Midbrain (tissue), 1 donor: ENCODE measurements around the gene ADM5.

ENCODE experiments used
- DNase-seq: peaks from one replicate; lab custom pipeline; 2025; lab: John Stamatoyannopoulos, UW

Gene ADM5

DNA sequence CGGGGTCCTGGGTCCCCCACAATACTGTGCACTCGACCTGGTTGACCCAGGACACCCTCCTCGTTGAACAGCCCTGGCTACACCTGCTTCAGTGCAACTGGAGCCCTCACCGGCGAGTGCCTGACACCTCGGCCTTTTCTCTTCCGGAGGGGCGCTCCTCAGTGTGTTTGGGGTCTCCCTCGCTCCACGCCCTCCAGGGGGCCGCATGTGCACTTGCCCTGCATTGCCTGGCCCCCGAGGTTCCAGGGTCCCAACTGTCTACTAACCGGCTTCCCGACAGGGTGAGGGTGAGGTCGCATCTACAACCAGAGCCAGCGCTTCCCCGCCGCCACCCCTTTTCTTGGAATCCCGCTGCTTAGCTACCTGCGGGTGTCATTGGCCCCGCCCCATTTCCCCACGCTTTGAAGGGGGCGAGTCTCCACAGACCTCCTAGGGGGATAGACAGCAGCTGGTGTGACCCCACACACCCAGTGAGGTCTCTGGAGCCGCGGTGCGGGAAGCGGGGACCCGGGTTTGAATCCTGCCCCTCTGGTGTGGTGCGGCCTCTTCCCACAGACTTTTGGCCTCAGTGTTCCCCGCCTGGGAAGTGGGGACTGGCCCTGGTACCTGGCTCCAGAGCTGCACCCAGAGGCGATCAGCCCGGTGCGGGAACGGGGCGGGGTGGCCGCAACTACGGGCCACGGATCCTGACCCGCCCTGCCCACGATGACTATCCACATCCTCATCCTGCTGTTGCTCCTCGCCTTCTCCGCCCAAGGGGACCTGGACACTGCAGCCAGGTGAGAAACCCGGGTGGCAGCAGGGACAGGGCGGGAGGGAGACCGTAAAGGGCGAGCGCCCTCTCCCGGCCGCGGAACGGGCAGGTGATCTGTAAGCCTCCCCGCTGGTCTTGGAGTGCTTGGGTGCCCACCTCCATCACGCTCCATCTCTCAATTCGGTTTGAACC is at the start of gene ADM5:
Gene ADM5, plus strand, starts transcription at position 462 of the 946 bp plus-strand sequence. Its CDS starts 244 bp downstream, at position 706.
- no peak for DNase-seq

- DNase-seq, result peak; percentile 98
Observed at GRCh38 chr19:49640113-49640898, 49.1 kb upstream of the ADM5 start, which contains the start of gene RRAS. Gene RRAS, minus strand, starts transcription at chr19:49640143. Its CDS starts 45 bp downstream, at chr19:49640098.

- DNase-seq, result peak; percentile 99
Observed at GRCh38 chr19:49641688-49642491, 47.5 kb upstream of the ADM5 start, which contains the start of gene SCAF1. Gene SCAF1, plus strand, starts transcription at chr19:49642209. Its CDS starts 2,818 bp downstream, at chr19:49645027.

DNA sequence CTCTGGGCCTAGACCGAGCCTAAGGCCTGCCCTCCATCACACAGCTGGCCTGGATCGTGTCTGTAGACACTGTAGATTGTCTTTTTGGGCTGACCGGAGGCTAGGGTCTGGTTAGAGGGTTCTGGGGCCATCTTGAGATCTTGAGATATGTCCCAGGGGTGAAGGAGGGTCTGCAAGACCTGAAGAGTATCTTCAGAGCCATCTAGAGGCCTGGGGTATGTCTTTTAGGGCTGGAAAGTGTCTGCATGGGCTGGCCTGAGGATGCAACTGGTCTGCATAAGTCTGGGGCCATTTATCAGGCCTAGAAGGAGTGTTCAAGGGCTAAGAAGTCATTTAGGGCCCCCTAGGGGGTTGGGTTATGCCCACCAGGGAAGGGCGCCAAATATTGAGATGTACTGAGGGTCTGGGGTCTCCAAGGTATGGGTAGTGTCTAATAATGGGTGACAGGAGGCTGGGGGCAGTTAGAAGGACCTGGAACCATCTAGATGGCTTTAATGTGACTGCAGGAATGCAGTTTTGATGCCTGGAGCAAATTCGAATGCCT is 46.8 kb upstream of the ADM5 start:
- DNase-seq, result no peak

- no peak for DNase-seq
Observed at GRCh38 chr19:49643466-49643865, 45.9 kb upstream of the ADM5 start.

DNA sequence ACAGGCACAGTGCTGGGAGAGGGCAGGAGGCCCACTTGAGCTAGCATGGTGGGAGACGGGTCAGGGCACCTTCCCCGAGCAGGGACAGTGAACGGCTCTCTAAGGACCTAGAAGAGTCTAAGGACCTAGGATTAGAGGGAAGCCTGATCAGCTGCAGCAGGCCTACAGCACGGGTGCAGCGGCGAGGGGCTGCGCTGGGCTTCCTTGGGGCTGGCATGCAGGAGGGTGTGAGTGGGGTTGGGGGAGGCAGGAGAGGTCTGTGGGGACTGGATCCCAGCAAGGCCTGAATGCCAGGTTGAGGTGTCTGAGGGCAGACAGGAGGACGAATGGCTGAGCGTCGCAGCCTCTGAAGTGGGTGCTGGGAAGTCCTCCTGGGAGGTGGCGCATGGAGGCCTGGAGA is 43.8 kb upstream of the ADM5 start:
- DNase-seq, result no peak

DNA sequence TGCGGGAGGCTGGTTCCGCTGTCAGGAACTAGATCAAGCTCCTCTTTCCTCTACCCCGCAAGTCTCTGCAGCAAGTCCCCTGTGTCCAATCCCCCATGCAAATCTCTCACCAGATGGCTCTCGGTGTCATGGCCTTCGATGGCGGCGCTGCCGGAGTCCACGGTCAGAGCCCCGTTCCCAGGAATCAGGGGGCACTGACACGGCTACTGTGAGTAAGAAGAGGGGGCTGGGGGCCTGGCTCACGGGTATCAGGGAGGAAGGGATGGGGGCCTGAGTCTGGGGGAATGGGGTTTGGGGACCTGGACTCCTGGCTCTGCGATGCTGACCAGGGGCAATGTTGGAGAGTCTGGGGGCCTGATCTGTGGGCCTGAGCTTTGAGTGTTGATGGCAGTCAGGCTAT is 43.4 kb upstream of the ADM5 start:
- DNase-seq, result no peak

DNA sequence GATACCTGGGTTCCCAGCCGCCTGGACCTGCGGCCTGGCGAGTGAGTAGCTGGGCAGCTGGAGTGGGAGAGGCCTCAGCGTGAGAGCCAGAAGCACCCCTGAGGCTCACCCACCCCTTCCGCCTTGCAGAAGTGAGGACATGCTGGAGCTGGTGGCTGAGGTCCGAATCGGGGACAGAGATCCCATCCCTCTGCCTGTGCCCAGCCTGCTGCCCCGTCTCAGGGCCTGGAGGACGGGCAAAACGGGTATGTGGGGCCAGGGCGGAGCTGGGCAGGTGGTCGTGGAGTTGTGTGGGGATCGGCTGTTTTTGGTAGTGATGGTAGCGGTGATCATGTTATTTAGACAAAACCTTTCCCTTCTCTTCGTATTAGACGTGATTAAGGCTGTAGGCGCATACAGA is 42.8 kb upstream of the ADM5 start:
- DNase-seq, result no peak

GRCh38 chr19:49651029-49651819 is 38.2 kb upstream of the ADM5 start:
- DNase-seq, result no peak

GRCh38 chr19:49651820-49652550 is 37.4 kb upstream of the ADM5 start:
- no peak for DNase-seq

DNA sequence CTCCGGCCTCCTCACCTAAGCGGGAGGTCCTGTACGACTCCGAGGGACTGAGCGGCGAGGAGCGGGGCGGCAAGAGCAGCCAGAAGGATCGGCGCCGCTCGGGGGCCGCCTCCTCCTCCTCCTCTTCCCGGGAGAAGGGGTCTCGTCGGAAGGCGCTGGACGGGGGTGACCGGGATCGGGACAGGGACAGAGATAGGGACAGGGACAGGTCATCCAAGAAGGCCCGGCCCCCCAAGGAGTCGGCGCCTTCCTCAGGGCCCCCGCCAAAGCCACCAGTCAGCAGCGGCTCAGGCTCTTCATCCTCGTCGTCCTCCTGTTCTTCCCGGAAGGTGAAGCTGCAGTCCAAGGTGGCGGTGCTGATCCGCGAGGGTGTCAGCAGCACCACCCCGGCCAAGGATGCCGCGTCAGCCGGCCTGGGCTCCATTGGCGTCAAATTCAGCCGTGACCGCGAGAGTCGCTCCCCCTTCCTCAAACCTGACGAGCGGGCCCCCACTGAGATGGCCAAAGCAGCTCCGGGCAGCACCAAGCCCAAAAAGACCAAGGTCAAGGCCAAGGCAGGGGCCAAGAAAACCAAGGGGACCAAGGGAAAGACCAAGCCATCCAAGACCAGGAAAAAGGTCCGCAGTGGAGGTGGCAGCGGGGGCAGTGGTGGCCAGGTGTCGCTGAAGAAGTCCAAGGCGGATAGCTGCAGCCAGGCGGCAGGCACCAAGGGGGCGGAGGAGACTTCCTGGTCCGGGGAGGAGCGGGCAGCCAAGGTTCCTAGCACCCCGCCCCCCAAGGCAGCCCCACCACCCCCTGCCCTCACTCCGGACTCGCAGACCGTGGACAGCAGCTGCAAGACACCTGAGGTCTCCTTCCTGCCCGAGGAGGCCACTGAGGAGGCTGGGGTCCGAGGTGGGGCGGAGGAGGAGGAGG is 36.6 kb upstream of the ADM5 start:
- DNase-seq, result no peak

- DNase-seq, result no peak
Observed at GRCh38 chr19:49653466-49653806, 36.0 kb upstream of the ADM5 start.

DNA sequence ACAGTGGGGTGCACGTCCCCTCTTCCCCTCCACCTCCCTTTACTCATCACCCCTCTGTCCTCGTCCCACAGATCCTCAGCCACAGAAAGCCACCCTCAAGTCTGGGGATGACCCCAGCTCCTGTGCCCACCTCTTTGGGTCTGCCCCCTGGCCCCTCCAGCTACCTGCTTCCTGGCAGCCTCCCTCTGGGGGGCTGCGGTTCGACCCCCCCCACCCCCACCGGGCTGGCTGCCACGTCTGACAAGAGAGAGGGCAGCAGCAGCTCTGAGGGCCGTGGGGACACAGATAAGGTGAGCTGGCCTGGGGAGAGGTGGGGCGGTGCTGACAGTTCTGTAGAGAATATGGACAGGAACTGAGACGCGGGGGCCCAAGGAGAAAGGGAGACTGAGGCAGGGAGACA is 34.8 kb upstream of the ADM5 start:
- DNase-seq, result no peak

- DNase-seq, result no peak
Observed at GRCh38 chr19:49655570-49656455, 33.6 kb upstream of the ADM5 start.

GRCh38 chr19:49656456-49657109 is 32.8 kb upstream of the ADM5 start:
- no peak for DNase-seq

- no peak for DNase-seq
Observed at GRCh38 chr19:49657493-49658138, 31.8 kb upstream of the ADM5 start.

GRCh38 chr19:49658139-49658517 is 31.3 kb upstream of the ADM5 start:
- no peak for DNase-seq
